Activated CD8-positive, alpha-beta memory T cell treated with anti-CD3 and anti-CD28 coated beads, Interleukin-2, amount 50 U/mL, for 1 hour (primary cell): ENCODE measurements around the gene LPCAT3.
A peak's percentile ranks its signal among the peaks of the same experiment; 100 is the strongest.
"Not testable (repeated sequence)": the region's sequence is repeated elsewhere in the genome, so short reads cannot be mapped to it uniquely, and the experiment has no call there.

ENCODE experiments used
- DNase-seq: peaks from one replicate; pipeline ENCODE4 v3.0.0-alpha.2; 2020; ENCODE audit errors: extremely low read depth

The LPCAT3 gene, protein sequence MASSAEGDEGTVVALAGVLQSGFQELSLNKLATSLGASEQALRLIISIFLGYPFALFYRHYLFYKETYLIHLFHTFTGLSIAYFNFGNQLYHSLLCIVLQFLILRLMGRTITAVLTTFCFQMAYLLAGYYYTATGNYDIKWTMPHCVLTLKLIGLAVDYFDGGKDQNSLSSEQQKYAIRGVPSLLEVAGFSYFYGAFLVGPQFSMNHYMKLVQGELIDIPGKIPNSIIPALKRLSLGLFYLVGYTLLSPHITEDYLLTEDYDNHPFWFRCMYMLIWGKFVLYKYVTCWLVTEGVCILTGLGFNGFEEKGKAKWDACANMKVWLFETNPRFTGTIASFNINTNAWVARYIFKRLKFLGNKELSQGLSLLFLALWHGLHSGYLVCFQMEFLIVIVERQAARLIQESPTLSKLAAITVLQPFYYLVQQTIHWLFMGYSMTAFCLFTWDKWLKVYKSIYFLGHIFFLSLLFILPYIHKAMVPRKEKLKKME

DNA sequence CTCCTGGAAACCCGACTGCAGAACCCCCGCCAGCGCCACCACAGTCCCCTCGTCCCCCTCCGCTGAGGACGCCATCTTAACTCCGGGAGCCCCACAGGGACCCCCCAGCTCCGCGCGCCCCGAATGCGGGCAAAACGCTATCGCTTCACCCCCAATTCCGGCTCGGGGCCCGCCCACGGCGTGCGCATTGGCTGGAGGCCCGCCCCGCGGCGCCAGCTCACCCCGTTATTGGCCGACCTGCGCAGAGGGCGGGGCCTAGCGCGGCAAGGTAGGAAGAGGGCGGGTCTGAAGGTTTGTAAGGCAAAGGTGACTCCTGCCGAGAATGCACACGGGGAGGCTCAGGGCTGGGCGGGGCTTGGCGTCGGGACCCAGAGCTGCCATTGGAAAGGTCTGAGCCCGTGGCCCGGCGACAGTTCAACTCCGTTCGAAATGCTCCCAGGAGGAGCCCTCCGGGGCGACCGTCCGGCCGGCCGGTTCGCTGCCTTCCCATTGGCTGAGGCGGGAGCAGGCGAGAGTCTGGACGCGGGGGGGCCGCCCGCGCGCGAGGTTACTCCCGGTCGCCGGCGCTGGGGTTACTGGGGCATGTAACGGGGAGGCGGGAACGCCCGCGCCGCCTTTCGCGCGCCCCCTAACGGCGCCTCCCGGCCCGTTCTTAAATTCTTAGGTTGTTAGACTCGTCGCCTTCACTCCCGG lies at the start of gene LPCAT3:
Gene LPCAT3 (minus strand): TSS at position 127 of the 693 bp plus-strand sequence. CDS start 52 bp downstream, at position 75.
- DNase-seq = peak; percentile 91

DNA sequence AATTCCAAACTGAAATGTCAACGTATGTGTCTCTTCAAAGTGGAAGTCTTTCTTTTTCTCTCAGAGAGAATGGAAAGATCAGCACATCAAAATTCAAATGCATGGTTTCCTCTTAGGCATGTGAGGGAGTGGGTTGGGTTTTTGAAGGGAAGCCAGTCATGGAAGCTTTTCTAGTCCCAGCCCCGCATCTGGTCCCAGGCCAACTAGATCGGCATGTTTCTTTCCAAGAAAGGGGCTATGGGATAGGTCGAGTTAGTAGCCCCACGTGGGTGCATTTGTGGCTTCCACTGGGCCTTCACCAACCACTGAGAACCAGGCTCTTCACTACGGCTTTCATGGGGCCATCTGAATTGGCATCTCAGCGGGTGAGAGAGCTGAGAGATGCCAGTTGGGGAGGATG lies 48.8 kb upstream of the LPCAT3 start:
- DNase-seq = no peak

DNA sequence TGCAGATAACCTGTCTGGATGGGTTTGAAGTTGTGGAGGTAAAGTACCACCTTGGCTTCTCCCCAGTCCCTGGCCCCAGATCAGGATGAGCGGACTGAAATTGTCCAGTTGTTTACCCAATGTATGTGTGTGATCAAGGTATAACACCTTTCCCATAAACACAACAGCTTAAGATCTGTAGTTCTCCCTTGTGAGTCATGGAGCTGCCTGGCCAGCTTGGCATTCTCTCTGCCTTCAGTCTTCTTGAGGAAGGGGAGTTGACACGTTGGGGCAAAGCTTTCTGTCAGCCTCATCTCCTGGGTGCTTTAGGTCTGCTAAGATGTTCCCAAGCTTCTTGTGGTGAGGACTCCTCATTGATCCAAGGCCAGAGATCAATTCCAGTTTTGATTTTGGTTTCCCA lies 48.3 kb upstream of the LPCAT3 start:
- no peak for DNase-seq

DNA sequence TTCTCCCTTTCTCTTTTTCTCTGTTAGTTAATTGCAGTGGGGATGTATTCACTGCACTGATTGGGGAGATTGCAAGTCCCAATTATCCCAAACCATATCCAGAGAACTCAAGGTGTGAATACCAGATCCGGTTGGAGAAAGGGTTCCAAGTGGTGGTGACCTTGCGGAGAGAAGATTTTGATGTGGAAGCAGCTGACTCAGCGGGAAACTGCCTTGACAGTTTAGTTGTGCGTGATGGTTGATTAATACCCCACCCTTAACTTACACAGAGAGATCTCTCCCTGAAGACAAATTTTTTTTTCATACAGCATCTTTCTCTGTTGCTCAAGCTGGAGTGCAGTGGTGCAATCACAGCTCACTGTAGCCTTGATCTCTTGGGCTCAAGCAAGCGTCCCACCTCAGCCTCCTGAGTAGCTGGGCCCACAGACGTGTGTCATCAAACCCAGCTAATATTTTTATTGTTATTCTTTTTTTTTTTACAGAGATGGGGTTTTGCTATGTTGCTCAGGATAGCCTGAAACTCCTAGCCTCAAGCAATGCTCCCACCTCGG lies 46.9 kb upstream of the LPCAT3 start:
- DNase-seq = no peak

DNA sequence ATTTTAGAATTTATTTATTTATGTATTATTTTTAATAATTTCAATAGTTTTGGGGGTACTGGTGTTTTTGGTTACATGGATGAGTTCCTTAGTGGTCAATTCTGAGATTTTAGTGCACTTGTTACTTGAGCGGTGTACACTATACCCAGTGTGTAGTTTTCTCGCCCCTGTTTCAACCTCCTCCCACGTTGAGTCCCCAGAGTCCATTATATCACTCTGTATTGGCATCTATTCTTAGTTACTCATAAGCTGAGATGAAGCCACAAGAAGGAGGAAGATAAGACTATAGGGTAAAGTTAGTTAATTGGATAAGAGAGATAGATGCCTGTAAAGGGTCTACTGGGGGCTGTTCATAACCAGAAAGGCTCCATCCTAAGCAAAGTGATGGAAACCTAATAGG lies 46.2 kb upstream of the LPCAT3 start:
- DNase-seq = no peak

DNA sequence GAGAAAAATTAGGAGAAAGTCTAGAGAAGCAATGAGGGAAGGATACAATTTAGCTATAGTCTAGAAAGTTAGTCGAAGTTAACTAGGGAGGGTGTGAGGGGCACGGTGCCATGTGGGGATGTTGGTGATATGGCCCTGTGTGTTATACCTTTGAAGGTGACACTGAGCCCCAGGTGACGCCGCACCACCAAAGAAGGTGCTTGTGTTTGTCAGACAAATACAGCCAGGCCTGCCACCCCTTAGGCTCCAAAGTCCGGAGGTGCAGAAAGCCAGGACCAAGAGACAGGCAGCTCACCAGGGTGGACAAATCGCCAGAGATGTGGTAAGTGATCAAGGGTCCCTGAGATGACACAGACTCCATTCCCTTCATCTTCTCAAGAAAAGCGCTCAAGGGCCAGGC lies 43.3 kb upstream of the LPCAT3 start:
- DNase-seq = no peak

DNA sequence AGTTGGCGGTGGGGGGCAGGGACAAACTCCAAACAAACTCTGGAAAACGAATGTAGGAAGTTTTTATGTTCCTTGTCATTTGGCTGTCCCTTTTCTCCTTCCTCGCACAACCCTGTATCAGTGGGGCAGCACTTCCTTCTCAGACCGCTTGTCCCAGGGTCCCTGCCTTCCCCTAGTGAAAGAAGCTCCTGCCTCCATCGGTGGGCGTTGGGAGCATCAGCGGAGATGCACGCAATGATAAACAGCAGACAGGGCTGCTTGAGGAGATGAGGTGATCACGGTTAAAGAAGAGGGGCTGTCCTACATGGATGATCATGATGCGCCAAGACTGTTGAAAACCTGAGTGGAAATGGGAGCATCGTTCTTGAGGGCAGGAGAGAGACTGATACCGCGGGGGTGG lies 42.9 kb upstream of the LPCAT3 start:
- no peak for DNase-seq

DNA sequence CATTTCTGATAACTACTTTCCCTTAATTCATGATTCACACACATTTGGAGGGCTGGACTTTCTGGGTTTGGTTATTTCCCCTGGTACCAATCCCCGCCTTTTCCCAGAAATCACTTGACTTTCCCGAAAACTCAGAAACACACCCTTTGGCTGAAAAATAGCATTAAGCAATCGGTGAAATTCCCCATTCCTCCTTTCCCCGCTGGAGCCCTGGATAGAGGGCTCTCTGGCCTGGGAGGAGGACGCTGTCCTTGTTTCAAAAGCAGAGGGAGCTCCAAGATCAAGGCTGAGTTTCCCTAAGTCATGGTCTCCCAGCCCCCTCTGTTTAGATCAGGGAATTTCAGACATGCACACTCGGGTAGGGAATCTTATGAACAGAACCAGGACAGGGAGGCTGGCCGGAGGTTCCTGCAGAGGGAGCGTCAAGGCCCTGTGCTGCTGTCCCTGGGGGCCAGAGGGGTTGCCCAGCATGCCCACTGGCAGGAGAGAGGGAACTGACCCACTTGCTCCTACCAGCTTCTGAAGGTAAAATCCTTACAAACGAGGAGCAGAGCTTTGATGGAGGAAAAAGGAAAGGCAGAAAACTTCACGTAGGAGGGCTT lies 42.2 kb upstream of the LPCAT3 start, which contains the start of gene C1S:
Gene C1S (plus strand): TSS at position 366 of the 602 bp plus-strand sequence. CDS start 1,195 bp downstream, outside the sequence.
- DNase-seq = no peak

DNA sequence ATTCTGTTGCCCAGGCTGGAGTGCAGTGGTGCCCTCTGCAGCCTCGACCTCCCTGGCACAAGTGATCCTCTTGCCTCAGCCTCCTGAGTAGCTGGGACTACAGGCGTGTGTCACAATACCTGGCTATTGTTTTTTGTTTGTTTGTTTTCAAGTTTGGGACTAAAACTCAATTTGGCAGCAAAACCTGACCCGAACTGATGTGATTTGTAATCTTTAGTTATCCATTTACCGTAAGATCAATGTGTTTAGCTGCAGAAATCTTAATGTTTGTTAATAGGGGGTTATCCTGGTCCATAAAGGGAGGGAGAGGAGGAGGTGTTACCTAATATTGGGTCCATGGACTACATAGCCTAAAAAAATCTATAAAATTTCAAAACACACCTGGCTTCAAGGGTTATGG lies 41.5 kb upstream of the LPCAT3 start:
- no peak for DNase-seq

DNA sequence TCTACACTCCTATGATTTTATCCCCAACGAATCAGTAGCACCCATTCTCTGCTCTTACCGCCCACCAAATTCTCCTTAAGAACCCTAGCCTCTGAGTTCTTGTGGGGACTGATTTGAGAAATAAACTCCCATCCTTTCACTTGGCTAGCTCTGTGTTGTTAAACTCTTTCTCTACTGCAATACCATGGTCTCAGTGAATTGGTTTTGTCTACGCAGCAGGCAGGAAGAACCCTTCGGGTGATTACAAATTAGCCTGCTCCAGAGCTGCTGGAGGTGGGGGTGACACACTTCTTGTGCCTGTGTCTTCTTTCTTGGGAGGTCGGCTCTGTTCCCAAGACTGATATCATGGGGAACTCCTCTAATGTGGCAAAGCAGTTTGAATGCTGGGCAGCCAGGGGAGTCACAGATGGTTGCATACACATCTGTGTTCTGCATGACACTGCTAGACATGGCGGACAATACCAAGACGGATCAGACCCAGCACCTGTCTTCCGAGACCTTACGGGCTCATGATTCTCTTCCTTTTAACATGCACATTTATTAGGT lies 40.6 kb upstream of the LPCAT3 start:
- no peak for DNase-seq

DNA sequence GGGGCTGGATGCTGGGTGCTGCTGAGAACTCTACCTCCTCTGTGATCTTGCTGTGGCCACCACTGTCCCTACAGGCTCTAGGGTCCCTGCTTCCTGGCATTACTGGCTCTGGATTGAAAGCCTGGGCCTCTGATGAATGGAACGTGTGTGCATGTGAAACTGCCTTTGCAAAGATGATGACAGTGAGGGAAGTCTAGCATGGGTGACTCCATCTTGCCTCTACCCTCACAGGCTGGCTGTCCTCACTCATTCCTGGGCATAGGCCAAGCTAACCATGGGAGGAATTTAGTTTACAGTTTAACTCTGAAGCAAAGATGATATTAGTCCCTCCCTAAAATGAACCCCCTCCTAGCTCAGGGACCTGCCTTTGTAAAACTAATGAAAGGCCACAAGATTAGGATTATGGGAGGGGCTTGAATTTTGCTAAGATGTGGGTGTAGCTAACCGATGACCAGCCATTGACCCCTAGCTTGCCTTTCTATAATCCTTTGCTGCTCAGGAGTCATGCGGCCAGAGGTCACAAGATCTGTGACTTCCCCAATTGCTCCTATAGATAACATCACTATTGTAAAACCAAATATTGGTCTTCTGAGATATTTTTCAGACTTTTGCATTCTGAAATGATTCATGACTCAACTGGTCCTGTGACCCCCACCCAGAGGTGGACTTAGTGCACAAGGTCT lies 40.0 kb upstream of the LPCAT3 start:
- no peak for DNase-seq

DNA sequence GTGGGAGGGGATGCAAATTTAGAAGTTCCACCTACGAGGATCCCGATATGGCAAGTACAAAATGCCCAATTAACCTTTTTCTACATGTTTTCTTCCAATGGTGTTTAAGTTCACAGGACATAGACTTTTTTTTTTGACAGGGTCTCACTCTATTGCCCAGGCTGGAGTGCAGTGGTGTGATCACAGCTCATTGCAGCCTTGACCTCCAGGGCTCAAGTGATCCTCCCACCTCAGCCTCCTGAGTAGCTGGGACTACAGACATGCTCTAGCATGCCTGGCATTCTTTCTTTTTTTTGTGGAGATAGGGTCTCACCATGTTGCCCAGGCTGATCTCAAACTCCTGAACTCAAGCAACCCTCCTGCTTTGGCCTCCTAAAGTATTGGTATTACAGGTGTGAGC lies 37.5 kb upstream of the LPCAT3 start:
- DNase-seq = not testable (repeated sequence)

DNA sequence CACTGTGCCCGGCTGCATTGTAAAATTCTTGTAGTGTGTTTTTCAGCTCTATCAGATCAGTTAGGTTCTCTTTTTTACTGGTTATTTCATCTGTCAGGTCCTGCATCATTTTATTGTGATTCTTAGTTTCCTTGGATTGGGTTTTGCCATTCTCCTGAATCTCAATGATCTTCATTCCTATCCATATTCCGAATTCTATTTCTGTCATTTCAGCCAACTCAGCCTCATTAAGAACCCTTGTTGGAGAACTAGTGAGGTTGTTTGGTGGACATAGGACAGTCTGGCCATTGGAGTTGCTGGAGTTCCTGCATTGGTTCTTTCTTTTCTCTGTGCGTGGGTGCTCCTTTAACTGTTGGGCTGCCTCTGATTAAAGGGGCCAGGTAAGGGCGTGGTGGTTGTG lies 36.6 kb upstream of the LPCAT3 start:
- DNase-seq = no peak

DNA sequence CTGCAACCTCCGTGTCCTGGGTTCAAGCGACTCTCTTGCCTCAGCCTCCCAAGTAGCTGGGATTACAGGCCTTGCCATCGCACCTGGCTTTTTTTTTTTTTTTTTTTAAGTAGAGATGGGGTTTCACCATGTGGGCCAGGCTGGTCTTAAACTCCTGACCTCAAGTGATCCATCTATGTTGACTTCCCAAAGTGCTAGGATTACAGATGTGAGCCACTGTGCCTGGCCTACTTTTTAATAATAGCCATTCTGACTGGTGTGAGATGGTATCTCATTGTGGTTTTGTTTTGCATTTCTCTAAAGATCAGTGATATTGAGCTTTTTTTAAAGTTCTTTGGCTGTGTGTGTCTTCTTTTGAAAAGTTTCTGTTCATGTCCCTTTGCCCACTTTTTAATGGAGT lies 31.7 kb upstream of the LPCAT3 start:
- not testable (repeated sequence) for DNase-seq

DNA sequence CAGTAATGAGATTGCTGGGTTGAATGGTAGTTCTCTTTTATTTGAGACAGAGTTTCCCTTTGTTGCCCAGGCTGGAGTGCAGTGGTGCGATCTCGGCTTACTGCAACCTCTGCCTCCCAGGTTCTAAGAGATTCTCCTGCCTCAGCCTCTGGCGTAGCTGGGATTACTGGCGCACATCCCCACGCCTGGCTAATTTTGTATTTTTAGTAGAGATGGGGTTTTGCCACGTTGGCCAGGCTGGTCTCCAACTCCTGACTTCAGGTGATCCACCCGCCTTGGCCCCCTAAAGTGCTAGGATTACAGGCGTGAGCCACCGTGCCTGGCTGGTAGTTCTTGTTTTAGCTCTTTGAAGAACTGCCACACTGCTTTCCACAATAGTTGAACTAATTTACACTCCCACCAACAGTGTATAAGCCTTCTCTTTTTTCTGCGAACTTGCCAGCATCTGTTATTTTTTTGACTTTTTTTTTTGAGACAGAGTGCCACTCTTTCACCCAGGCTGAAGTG lies 31.2 kb upstream of the LPCAT3 start:
- DNase-seq = not testable (repeated sequence)

DNA sequence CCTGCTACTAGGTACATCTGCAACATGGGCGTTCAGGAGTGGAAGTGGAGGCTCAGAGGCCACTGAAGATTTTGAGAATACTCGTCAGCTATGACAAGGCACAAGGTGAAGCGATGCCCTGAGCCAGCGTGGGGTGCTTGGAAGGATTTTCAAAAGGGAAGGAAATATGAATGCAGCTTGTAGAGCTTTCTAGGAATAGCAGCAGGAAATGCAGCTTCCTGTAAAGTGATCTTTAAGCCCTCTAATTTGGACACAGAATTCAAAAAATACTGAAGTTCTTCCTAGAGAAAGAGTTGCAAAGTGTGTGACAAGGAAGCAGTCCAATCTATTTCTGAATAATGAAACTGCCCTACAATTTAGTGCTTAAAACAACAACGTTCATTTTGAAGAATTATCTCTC lies 29.0 kb upstream of the LPCAT3 start:
- DNase-seq = no peak

DNA sequence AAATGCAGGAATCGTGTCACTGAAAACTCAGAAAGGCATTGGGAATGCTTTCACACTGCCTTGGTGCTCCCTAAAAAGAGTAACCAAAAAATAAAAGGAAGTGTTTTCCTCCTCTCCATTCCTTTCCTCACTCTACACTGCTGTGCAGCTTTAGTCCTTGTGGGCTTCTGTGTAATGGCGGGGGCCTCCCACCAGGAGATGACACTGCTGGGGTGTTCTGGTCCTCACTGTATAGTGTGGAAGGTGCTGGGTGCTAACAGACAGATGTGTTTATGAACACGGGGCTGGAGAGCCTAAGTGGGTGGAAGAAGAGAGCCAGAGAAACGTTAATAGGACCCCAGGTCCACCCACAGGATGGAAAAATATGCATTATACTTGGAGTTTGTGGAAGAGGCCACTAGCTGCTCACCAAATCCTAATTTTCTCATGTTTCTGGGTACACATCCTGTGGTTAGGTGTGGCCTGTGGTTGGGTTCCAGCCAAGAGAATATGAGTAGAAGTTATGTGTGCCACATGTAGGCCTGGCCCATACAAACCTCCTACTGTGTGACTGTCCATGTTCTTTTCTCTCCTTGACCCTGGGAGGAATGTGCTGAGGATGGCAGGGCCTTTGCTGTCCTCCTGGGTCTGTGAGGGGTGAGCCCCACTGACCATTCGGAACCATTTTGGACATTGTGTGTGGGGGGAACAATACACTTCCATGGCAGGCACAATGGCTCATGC lies 28.3 kb upstream of the LPCAT3 start:
- DNase-seq = no peak

DNA sequence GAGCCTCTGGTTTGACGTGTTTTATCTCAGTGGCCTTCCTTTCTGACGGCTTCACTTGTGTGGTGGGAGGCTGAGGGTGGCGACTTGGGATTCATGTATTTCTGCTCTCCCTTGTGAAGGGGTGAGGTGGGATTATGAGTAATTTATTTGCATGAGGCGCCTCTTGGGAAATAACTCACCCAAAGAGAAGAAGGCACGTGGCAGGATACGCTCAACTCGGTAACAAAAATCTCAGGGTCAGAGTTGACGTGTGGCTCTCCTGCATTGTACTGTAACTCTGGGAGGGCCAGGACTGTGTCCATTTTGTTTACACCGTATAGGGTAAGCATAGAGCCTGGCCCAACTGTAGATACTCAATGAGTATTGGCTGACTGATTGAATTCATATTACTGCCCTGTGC lies 27.6 kb upstream of the LPCAT3 start:
- no peak for DNase-seq

DNA sequence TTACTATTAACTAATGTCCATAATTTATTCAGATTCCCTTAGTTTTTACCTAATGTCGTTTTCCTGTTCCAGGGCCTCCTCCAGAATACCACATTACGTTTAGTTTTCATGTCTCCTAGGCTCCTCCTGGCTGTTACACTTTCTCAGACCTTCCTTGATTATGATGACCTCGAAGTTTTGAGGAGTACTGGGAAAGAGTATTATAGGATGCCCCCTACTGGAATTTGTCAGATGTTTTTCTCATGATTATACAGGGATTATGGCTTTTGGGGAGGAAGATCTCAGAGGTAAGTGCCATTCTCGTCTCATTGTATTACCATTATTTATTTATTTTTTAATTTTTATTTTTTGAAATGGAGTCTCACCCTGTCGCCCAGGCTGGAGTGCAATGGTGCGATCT lies 24.6 kb upstream of the LPCAT3 start:
- no peak for DNase-seq

DNA sequence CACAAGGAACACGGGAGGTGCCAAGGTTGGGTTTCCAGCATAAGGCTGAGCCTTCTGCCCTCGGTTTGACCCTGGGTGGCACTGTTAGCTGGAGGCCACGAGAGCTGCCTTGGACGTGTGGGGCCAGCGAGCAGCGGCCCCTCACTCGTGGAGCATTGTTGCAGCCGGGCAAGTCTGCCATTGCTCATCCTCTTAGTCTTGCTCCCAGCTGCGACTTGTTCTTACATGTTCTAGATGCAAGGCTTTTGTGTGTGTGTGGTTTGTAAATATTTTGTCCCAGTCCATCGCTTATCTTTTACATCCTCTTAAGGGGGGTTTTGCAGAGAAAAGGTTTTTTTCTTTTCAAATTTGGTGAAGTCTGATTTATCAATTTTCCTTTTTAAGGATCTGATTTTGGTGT lies 21.1 kb upstream of the LPCAT3 start:
- no peak for DNase-seq

DNA sequence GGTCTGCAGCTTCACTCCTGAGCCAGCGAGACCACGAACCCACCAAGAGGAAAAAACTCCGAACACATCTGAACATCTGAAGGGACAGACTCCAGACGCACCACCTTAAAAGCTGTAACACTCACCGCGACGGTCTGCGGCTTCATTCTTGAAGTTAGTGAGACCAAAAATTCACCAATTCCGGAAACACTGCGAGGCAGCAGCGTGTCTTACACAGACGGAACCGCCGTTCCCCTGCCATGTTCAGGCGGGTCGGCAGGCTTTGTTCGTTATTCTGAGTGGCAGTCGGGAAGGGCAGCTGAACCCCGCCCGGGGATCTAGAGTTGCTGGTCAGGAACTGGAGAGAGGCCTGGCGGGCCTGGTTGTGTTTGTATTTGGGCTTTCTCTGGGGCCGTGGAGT lies 20.3 kb upstream of the LPCAT3 start:
- no peak for DNase-seq
